Heart right ventricle (tissue), 16 donors: ENCODE measurements around the gene CADM1. TPM values are rescaled to one million over a fixed set of nuclear protein-coding genes. Genes with fewer than 3 reads are reported as not detected.

ENCODE experiments used
- ATAC-seq, 8 donors: fragments of 200-7000 bp; cut with Tn5 transposase; one replicate each; pipeline ENCODE4 v1.9.1; 2020; ENCODE audit warnings: mild to moderate bottlenecking in 8 of 8, moderate library complexity in 8 of 8, moderate number of reproducible peaks in 1 of 8
- DNase-seq, 2 donors: peaks; one replicate each; pipeline ENCODE4 v3.0.0-alpha.2; 2020
- H3K27ac ChIP-seq, 10 donors: fragments of 200-600 bp; sonication (generic) in 2 of 10; one replicate each; pipeline versions ENCODE4 v1.5.0 to v1.8.0; 2020 to 2022; ENCODE audit warnings: mild to moderate bottlenecking in 3 of 10
- H3K27me3 ChIP-seq, 7 donors: fragments of 200-600 bp; one replicate each; pipeline ENCODE4 v1.8.0; 2021 to 2022; ENCODE audit warnings: mild to moderate bottlenecking in 2 of 7
- H3K36me3 ChIP-seq, 9 donors: fragments of 200-600 bp; sonication (generic) in 1 of 9; one replicate each; pipeline versions ENCODE4 v1.5.0 to v1.8.0; 2020 to 2022; ENCODE audit warnings: mild to moderate bottlenecking in 2 of 9
- H3K4me1 ChIP-seq, 9 donors: fragments of 200-600 bp; sonication (generic) in 1 of 9; one replicate each; pipeline versions ENCODE4 v1.5.0 to v1.8.0; 2020 to 2022; ENCODE audit warnings: mild to moderate bottlenecking in 4 of 9
- H3K4me3 ChIP-seq, 10 donors: fragments of 200-600 bp; sonication (generic) in 2 of 10; one replicate each; pipeline versions ENCODE4 v1.5.0 to v1.8.0; 2020 to 2022; ENCODE audit warnings: mild to moderate bottlenecking in 7 of 10, moderate library complexity in 2 of 10
- H3K9me3 ChIP-seq, 11 donors: fragments of 200-600 bp in 10 of 11; sonication (generic) in 2 of 11; one replicate each; pipeline versions ENCODE4 v1.5.0 to v1.8.0; 2013 to 2022; ENCODE audit warnings: mild to moderate bottlenecking in 2 of 11, control low read depth in 1 of 11, moderate library complexity in 1 of 11
- WGBS, 2 donors: extraction: QIAGEN DNeasy Blood & Tissue Kit; methylation state at CpG; one replicate each; pipeline ENCODE4 v1.1.7; 2013; ENCODE audit warnings: inconsistent platforms in 1 of 2; 5-methylcytosine and 5-hydroxymethylcytosine counted together
- intact Hi-C, 10 donors: fragments of 100-400 bp; cut with DNase I; formaldehyde crosslinking; loops; one replicate each; pipeline versions ENCODE4 v1.11.1 to v1.14.2; 2022
- polyA plus RNA-seq, 2 donors: library from polyadenylated mRNA; stranded (reverse); fragments of 200-250 nt; gene quantifications; one replicate each; pipeline ENCODE4 v1.2.3, GENCODE V29; 2013
- total RNA-seq, 10 donors: library from RNA; stranded (reverse); fragmentation: NEBNext Ultra II Directional in 3 of 10; extraction: Animal tissue kit (Norgen Biotek cat#: 25700) in 3 of 10; gene quantifications; one replicate each; pipeline versions ENCODE4 v1.2.1 to v1.2.4, GENCODE V29; 2021 to 2023
- TF ChIP-seq, protein P1 (sequence below), 9 donors: fragments of 200-600 bp; sonication (generic) in 2 of 9; IDR thresholded peaks; one replicate each; pipeline versions ENCODE4 v1.5.0 to v1.8.0; 2021 to 2022; ENCODE audit warnings: antibody characterized with exemption in 9 of 9, mild to moderate bottlenecking in 5 of 9, moderate library complexity in 1 of 9
- donor health status: Arrhythmogenic right ventricular cardiomyopathy.
- donor health status: ischemic (EF 13 %, LVEDD 7.1; RV severe dilation, severe dysfunction).
- donor health status: healthy with polysubstance abuse.
- donor health status: DM: no; HTN: yes; CAD: no.
- donor health status: DM: no; HTN: no; CAD: no.
- donor health status: ischemic (EF 25% LVEDD 6.9; RV normal size, moderate dysfunction).
- donor health status: ischemic (EF 25% LVEDD 5.7; RV mildly dilated, moderate dysfunction).
- donor health status: healthy.
- donor health status: DM: yes; HTN: yes; CAD: no.
- donor health status: Ischemic cardiomyopathy.
- donor health status: ischemic (EF 35%, LVEDD 5.7; RV mildly dilated, moderate dysfunction).
- donor health status: nonischemic (EF 11% LVEDD 7.7; RV severe dilation, severe dysfunction).
- donor health status: DM: yes; HTN: yes; CAD: no.
- donor health status: PGD.
- donor health status: ischemic (EF 29% LVEDD 5.4; RV normal size, mild dysfunction).
- donor health status: nonischemic (EF 23%, LVEDD 6.1; RV moderate dilation, normal function).

Gene CADM1
- total and polyA plus RNA-seq, 12 donors, result 10.2 to 83.0 (median 41.4) TPM

DNA sequence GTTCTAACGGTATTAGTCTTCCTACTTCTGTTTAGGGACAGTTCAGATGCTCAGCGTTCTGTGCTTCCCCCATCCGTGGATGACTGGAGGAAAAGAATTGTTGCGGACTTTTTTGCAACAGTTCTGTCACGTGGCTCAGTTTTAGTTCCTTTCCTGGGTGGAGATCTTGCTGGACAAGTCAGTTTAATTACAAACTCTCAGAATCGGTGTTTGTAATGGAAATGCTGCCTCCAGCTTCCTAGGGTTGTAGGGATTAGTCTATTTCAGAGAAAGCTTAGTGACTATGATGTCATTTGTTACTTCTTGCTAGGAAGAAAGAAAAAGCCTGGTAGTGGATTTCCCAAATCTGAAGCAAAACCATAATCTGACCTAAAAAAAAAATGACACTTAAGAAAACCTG lies 320.4 kb downstream of the CADM1 start:
- 82 to 84% methylated on average over 6 of the region's 6 CpGs for WGBS, 2 donors
- Histone ChIP-seq H3K4me3 (no peak overlapping the region), H3K27ac (no peak overlapping the region), H3K4me1 (peaks cover 0 to 24% (median 10%) of the 10 kb centered on the region in 9 donors), H3K9me3 (no peaks in the 10 kb centered on the region), H3K27me3 (no peaks in the 10 kb centered on the region), H3K36me3 (no peaks in the 10 kb centered on the region)
- DNase-seq (no peak), ATAC-seq (no peak)
- intact Hi-C loops, result no loop called here
- TF ChIP-seq, protein P1, sequence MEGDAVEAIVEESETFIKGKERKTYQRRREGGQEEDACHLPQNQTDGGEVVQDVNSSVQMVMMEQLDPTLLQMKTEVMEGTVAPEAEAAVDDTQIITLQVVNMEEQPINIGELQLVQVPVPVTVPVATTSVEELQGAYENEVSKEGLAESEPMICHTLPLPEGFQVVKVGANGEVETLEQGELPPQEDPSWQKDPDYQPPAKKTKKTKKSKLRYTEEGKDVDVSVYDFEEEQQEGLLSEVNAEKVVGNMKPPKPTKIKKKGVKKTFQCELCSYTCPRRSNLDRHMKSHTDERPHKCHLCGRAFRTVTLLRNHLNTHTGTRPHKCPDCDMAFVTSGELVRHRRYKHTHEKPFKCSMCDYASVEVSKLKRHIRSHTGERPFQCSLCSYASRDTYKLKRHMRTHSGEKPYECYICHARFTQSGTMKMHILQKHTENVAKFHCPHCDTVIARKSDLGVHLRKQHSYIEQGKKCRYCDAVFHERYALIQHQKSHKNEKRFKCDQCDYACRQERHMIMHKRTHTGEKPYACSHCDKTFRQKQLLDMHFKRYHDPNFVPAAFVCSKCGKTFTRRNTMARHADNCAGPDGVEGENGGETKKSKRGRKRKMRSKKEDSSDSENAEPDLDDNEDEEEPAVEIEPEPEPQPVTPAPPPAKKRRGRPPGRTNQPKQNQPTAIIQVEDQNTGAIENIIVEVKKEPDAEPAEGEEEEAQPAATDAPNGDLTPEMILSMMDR (IDR thresholded peaks at IDR 0.05), result no peak

GRCh38 chr11:115183136-115183535 lies 321.1 kb downstream of the CADM1 start:
- no peak overlapping the region for H3K4me3 ChIP-seq
- TF ChIP-seq, protein P1 (IDR thresholded peaks at IDR 0.05), result no peak
- H3K27me3 ChIP-seq, result no peaks in the 10 kb centered on the region
- peaks cover 0 to 24% (median 10%) of the 10 kb centered on the region in 9 donors for H3K4me1 ChIP-seq
- DNase-seq (no peak), ATAC-seq (no peak)
- no peaks in the 10 kb centered on the region for H3K36me3 ChIP-seq
- H3K27ac ChIP-seq, result no peak overlapping the region
- intact Hi-C loops, result no loop called here
- H3K9me3 ChIP-seq, result no peaks in the 10 kb centered on the region
- WGBS, 2 donors, result 75 to 82% methylated on average over 4 of the region's 4 CpGs

GRCh38 chr11:115182282-115182955 lies 321.8 kb downstream of the CADM1 start:
- TF ChIP-seq, protein P1 (IDR thresholded peaks at IDR 0.05), result no peak
- WGBS, 2 donors, result 50 to 61% methylated on average over 7 of the region's 7 CpGs
- H3K27ac ChIP-seq, result peak overlapping the region in 2 of 10 donors; percentile 6 to 31
- DNase-seq (peak in 1 of 2 donors; percentile 19), ATAC-seq (peak in 5 of 8 donors; percentile 50 to 80 (median 61))
- H3K4me3 ChIP-seq, result no peak overlapping the region
- no peaks in the 10 kb centered on the region for H3K36me3 ChIP-seq
- peaks cover 0 to 24% (median 10%) of the 10 kb centered on the region in 9 donors for H3K4me1 ChIP-seq
- no peaks in the 10 kb centered on the region for H3K27me3 ChIP-seq
- H3K9me3 ChIP-seq, result no peaks in the 10 kb centered on the region
- intact Hi-C loops, result no loop called here

GRCh38 chr11:115181538-115181937 lies 322.7 kb downstream of the CADM1 start:
- no peak overlapping the region for H3K4me3 ChIP-seq
- intact Hi-C loops, result no loop called here
- ATAC-seq (no peak), DNase-seq (no peak)
- H3K9me3 ChIP-seq, result no peaks in the 10 kb centered on the region
- H3K4me1 ChIP-seq, result peaks cover 0 to 24% (median 10%) of the 10 kb centered on the region in 9 donors
- WGBS, 2 donors, result 74 to 77% methylated on average over 12 of the region's 12 CpGs
- TF ChIP-seq, protein P1 (IDR thresholded peaks at IDR 0.05), result no peak
- H3K27ac ChIP-seq, result no peak overlapping the region
- no peaks in the 10 kb centered on the region for H3K36me3 ChIP-seq
- no peaks in the 10 kb centered on the region for H3K27me3 ChIP-seq
